HEK293T (cell line): ENCODE results near the gene AGAP1.

Source experiments
- CTCF ChIA-PET: fragments of 350-600 bp; formaldehyde crosslinking; extraction: SDS; loops from one replicate; lab custom pipeline; 2021; ENCODE audit warnings: antibody characterized with exemption, inconsistent platforms; lab: Yijun Ruan, JAX
- POLR2A ChIA-PET: fragments of 350-600 bp; formaldehyde crosslinking; extraction: SDS; loops from one replicate; lab custom pipeline; 2020; ENCODE audit warnings: antibody characterized with exemption, inconsistent platforms; lab: Yijun Ruan, JAX
- DNase-seq: peaks from one replicate; pipeline ENCODE4 v3.0.0; 2012; ENCODE audit warnings: mixed read lengths; ENCODE audit errors: extremely low spot score
- ARNT ChIP-seq: fragments of 450-650 bp; IDR thresholded peaks from 2 replicates; pipeline ENCODE4 v1.6.1; 2017; ENCODE audit warnings: mild to moderate bottlenecking
- BHLHE40 ChIP-seq: fragments of 450-650 bp; IDR thresholded peaks from 2 replicates; pipeline ENCODE4 v1.6.1; 2016; ENCODE audit warnings: mild to moderate bottlenecking, moderate library complexity, borderline replicate concordance
- CTBP1 ChIP-seq: fragments of 450-650 bp; IDR thresholded peaks from 2 replicates; pipeline ENCODE4 v1.6.1; 2016; ENCODE audit warnings: borderline replicate concordance
- ELF4 ChIP-seq: fragments of 450-650 bp; IDR thresholded peaks from 2 replicates; pipeline ENCODE4 v1.6.1; 2017; ENCODE audit warnings: antibody characterized with exemption
- FOXA1 ChIP-seq: fragments of 450-650 bp; IDR thresholded peaks from 2 replicates; pipeline ENCODE4 v1.6.1; 2016; ENCODE audit warnings: mild to moderate bottlenecking
- FOXK2 ChIP-seq: fragments of 450-650 bp; IDR thresholded peaks from 2 replicates; pipeline ENCODE4 v1.6.1; 2016; ENCODE audit warnings: mild to moderate bottlenecking
- FOXM1 ChIP-seq: fragments of 450-650 bp; IDR thresholded peaks from 2 replicates; pipeline ENCODE4 v1.6.1; 2017; ENCODE audit warnings: mild to moderate bottlenecking, borderline replicate concordance
- HDGF ChIP-seq: fragments of 450-650 bp; IDR thresholded peaks from 2 replicates; pipeline ENCODE4 v1.6.1; 2017; ENCODE audit warnings: antibody characterized with exemption, borderline replicate concordance
- L3MBTL2 ChIP-seq: fragments of 450-650 bp; conservative IDR thresholded peaks from 2 replicates; pipeline ENCODE4 v1.6.1; 2016; ENCODE audit warnings: mild to moderate bottlenecking
- LEF1 ChIP-seq: fragments of 450-650 bp; IDR thresholded peaks from 2 replicates; pipeline ENCODE4 v1.6.1; 2017; ENCODE audit warnings: mild to moderate bottlenecking, borderline replicate concordance
- NFRKB ChIP-seq: fragments of 450-650 bp; IDR thresholded peaks from 2 replicates; pipeline ENCODE4 v1.6.1; 2016; ENCODE audit warnings: mild to moderate bottlenecking, moderate library complexity
- PKNOX1 ChIP-seq: fragments of 450-650 bp; IDR thresholded peaks from 2 replicates; pipeline ENCODE4 v1.6.1; 2016
- SP1 ChIP-seq: fragments of 450-650 bp; IDR thresholded peaks from 2 replicates; pipeline ENCODE4 v1.6.1; 2017
- SUZ12 ChIP-seq: fragments of 450-650 bp; IDR thresholded peaks from 2 replicates; pipeline ENCODE4 v1.6.1; 2016; ENCODE audit warnings: mild to moderate bottlenecking
- TARDBP ChIP-seq: fragments of 450-650 bp; IDR thresholded peaks from 2 replicates; pipeline ENCODE4 v1.6.1; 2016
- ZNF384 ChIP-seq: fragments of 450-650 bp; IDR thresholded peaks from 2 replicates; pipeline ENCODE4 v1.6.1; 2016

AGAP1 gene

DNA sequence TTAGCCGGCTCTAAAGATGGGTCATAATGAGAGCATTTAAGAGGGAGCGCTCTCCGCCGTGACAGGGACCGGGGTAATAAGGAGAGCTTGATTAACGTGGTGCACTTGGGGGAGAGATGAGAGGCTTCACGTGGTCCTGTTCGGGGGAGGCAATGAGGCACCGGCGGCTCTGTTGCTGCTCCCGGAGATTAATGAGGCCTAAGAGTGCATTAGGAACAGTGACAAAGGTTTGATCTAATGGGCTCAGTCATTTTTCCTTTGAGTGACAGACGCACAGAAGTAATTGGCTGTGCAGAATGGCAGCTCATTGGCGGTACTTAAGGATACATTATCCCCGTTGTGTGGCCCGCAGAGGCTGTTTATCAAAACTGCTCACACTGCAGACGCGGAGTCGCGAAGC is 423.7 kb downstream of the AGAP1 start:
- ChIA-PET POLR2A (no interaction called here), CTCF (no interaction called here)
- TF ChIP-seq SUZ12 (no peak), PKNOX1 (peak; percentile 53)
- DNase-seq = no peak

GRCh38 chr2:235918876-235919275 is 425.0 kb downstream of the AGAP1 start:
- CTCF ChIA-PET = interaction anchor here (0.6 kb wide), 1 partner anchor 160 kb away, joined by 8 read pairs; no protein-coding TSS in a partner anchor
- TF ChIP-seq CTBP1 (no peak), ZNF384 (no peak), TARDBP (no peak), HDGF (no peak), BHLHE40 (no peak), FOXA1 (no peak), SP1 (no peak), ARNT (no peak), L3MBTL2 (no peak), LEF1 (no peak), NFRKB (no peak), ELF4 (no peak), FOXM1 (no peak), PKNOX1 (no peak), FOXK2 (no peak), SUZ12 (no peak)
- POLR2A ChIA-PET = no interaction called here
- no peak for DNase-seq

DNA sequence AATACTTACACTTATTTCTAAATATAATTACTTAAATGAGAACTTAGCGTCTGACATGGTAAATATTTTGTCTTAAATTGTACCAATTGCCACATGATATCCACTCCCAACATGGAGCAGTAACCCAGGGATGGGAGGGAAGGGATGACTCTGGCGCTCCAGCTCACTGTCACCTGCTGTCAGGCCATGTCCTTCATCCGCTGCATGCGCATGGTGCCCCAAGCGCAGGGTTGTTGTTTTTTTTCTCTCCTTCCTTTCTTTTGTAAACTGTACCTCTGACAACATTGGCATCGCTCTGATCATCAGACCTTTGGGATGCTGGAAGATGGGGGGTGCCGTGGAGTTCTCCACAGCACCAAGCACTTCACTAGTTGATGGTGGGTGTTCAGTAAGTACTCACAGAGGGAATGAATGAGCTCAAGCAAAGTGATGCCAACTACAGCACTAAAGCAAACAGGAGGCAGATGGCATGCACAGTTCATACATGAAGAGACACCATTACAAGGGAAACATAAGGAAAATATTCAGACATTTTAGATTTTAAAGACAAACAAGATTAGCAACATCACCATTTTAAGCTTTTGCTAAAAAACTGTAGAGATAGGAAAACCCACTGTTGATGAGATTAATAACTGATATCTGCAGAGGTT is 426.5 kb downstream of the AGAP1 start:
- ChIA-PET POLR2A (no interaction called here), CTCF (interaction anchor here (0.6 kb wide), 1 partner anchor 13 kb away, joined by 4 read pairs; no protein-coding TSS in a partner anchor)
- DNase-seq = no peak
- TF ChIP-seq FOXK2 (no peak), ARNT (no peak), FOXA1 (no peak), SP1 (no peak), CTBP1 (no peak), PKNOX1 (no peak), SUZ12 (no peak), TARDBP (no peak)

- TF ChIP-seq SP1 (no peak), CTBP1 (no peak), FOXM1 (no peak), ZNF384 (no peak), FOXK2 (no peak), LEF1 (no peak), ARNT (no peak)
- ChIA-PET CTCF (no interaction called here), POLR2A (no interaction called here)
- no peak for DNase-seq
Observed at GRCh38 chr2:235921508-235922191, 427.8 kb downstream of the AGAP1 start.

GRCh38 chr2:235922839-235923238 is 429.0 kb downstream of the AGAP1 start:
- CTCF ChIA-PET = no interaction called here
- POLR2A ChIA-PET = no interaction called here

More at GRCh38 chr2:235922839-235923238, 429.0 kb downstream of the AGAP1 start:
- DNase-seq = no peak
- no peak for TF ChIP-seq SUZ12
- TF ChIP-seq FOXK2 = no peak
- TF ChIP-seq BHLHE40 = no peak
- no peak for TF ChIP-seq NFRKB
- no peak for TF ChIP-seq ARNT
- TF ChIP-seq CTBP1 = no peak
- no peak for TF ChIP-seq LEF1
- TF ChIP-seq PKNOX1 = no peak
- TF ChIP-seq L3MBTL2 = no peak
- no peak for TF ChIP-seq TARDBP
- TF ChIP-seq ELF4 = no peak
- no peak for TF ChIP-seq FOXM1
- no peak for TF ChIP-seq SP1
- TF ChIP-seq ZNF384 = no peak
- TF ChIP-seq HDGF = no peak
- TF ChIP-seq FOXA1 = no peak
